CD4-positive, alpha-beta T cell treated with Interleukin-15 for 1 hour (primary cell): ENCODE data around the gene ZNF581.

Experiments used
- DNase-seq: peaks from one replicate; pipeline ENCODE4 v3.0.0-alpha.2; 2020

The ZNF581 gene

DNA sequence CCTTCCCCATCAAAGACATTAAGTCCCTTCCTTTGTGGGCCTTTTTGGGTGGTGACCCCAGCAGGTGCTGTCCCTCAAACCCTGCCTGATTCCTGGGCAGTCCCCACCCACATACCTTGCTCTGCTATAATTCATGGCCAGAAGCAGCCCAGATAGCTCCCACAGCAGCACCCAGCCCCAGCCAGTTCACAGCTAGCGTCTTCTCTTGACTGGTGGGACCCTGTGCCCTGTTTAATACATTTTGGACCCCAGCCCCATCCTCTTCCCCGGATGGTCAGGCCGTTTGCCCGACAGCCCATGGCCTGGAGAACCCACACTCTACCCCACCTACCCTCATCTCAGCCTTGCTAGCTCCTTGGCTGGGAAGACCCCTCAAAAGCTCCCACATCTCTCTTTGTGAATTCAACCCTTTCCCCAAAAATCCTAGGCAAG is 6.7 kb downstream of the ZNF581 start:
- DNase-seq: no peak

DNA sequence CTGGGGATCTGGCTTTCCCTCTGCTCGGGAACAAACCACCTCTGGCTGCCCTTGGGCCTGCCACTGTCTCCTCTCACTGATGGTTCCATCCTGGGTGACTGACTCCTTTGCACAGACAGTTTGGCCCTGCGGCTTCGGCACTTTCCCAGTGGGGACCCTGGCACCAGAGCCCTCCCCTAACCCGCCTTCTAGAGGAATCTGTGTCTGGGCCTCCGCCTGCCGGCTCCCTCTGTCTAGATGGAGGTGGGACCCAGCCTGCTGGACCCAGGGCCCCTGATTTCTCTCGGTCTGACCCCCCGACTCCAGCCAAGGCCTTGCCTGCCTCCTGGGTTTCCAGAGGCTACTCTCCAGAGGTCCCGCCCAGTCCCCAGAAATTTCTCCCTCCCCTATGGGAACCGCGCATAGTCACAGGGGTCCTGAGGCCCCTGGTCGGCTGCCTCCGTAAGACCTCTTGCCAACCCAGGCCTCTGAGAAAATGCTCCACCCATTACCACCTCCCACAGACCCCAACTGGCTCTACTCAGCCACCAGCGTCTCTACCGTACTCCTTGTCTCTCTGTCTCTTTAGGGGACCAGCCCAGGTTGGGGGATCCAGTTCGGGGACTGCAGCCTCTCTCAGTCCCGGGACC is 7.3 kb downstream of the ZNF581 start:
- no peak for DNase-seq

DNA sequence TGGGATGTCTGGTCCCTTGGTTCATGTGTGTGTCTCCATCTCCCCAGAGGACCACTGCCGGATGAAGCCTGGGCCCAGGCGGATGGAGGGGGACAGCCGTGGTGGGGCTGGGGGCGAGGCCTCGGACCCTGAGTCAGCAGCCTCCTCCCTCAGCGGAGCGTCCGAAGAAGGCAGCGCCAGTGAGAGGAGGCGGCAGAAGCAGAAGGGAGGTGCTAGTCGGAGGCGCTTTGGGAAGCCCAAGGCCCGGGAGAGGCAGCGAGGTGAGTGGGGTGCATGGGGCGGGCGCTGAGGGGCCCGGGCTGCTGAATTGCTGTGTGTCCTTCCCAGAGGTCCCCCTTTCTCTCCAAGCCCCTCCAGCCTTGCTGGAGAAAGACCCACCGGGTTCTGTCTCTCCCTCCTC is 7.8 kb downstream of the ZNF581 start:
- no peak for DNase-seq

DNA sequence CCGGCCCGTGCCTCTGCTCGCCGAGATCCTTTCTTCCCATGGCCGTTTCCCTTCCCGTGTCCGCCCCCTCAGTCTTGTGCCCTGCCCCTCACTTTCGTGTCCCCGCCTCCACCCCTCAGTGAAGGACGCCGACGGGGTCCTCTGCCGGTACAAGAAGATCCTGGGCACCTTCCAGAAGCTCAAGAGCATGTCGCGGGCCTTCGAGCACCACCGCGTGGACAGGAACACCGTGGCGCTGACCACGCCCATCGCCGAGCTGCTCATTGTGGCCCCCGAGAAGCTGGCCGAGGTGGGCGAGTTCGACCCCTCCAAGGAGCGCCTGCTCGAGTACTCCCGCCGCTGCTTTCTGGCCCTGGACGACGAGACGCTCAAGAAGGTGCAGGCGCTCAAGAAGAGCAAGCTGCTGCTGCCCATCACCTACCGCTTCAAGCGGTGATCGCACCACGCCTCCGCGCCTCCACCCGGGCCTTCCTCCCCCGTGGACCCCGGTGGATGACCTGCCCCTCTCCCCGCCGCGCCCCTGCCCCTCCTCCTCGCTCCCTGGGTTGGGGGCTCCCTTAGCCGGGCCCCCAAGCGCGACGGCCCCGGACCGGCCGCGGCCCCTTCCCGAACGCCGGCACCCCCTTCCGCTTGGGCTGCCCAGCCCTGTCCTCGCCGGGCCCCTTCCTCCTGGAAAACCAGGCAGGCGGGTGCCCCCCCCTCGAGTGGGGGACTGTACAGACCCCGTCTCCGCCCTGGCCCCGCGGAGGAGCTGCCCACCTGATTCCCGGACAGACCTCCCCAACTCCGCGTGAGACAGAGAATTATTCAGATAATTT is 9.1 kb downstream of the ZNF581 start:
- no peak for DNase-seq

DNA sequence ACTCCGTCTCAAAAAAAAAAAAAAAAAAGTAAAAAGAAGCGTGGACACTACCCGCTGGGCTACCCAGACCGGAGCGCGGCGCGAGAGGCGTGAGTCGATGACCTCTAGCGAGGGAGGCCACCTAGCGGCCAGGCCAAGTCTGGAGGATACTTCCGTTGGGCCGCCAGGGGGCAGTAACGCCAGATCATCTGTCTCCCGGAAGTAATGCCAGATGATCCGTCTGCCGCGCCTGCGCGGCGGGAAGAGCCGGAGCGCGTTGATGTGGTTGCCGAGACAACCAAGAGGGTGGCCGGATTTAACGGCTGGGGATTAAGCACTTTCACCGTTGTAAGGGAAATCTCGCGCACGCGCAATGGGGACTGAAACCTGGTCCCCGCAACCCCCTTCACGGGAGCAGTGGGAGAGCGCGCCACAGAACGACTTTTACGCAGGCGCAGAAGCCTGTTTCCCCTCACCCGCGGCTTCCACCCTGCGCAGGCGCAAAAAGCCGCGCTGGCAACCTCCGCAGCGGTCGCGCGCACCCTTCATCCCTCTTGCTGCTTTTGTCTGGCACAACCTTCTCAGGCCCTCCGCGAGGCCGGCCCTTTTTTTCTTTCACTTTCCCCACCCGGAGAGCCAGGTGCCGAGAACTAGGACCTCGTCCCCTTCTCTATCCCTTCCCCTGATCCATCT is 10.3 kb downstream of the ZNF581 start:
- DNase-seq: peak; percentile 100

DNA sequence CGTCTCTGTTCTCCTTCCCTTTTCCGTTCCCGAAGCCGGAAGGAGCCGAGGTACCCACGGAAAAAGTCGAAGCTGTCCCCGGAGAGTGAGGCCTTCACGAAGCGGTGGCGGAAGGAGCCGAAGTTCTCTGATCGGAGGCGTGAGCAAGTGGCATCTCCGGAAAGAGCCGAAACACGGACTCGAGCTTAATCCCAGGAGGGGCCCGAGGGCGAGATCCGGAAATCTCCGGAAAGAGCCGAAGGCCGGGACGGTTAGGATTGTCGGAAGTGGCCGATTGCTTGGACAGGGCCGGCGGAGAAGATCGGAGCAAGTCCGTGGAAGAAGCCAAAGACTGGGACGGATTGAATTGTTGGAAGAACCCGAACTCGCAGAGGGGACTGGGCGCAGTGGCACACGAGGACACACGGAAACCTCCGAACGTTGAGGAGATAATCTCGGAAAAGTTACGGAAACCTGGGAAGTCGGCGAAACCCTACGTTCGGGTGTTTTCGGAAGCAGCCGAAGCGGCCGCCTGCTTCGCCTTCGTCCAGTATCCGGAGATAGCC is 10.9 kb downstream of the ZNF581 start:
- peak; percentile 99 for DNase-seq

DNA sequence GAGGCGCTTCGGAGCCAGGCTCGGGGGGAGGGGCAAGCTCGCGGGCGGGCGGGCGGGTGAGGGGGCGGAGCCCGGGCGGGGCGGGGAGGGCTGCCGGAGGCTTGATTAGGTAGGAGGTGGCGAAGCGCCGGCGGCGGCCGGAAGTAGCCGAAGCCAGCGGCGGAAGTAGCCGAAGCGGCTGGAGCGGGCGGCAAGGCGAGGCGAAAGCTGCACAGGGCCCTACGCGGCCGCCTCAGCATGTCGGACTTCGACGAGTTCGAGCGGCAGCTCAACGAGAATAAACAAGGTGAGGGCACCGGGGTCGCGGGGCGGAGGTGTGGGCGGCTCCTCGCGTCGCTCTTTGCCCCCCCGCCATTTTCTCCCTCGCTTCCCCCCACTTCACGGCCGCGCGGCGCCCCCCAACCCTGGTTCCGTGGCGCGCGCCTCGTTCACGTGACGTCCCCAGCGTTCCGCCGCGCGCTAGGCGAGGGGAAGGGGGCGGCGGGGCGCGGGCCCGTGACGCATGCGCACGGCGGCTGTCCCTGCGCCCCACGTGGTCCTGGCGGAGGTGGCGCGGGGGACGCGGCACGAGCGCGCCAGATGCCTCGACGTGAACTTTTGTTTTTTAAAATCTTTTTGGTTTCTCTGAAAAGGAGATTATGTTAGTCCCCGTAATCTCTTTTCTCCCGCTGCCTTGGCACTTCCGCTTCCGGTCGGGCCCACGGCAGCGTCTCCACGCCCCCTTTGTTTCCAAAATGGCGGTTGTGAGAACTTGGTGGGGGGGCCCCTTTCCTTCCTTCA is 11.6 kb downstream of the ZNF581 start, which contains the start of gene U2AF2:
TSS of gene U2AF2 (plus strand) at position 168 of the 780 bp plus-strand sequence. CDS start at position 238, 70 bp downstream.
- peak; percentile 95 for DNase-seq

DNA sequence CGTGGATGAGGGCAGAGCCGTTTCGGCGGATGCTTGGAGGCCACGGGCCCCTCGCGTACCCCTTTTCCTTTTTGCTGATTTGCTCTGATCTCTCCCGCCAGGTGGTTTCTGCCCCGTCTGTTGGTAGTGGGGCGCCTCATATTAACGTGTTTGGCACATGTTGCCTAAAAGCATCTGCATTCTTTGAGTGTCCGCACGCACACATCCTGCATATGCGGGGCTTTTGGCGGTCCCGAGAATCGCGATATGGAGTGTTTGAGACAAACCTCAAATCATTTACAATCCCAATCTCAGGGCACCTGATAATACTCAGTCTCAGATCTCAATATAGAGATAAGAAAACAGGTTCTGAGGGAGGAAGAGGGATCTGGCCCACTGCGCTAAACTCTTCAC is 12.2 kb downstream of the ZNF581 start:
- DNase-seq: no peak

DNA sequence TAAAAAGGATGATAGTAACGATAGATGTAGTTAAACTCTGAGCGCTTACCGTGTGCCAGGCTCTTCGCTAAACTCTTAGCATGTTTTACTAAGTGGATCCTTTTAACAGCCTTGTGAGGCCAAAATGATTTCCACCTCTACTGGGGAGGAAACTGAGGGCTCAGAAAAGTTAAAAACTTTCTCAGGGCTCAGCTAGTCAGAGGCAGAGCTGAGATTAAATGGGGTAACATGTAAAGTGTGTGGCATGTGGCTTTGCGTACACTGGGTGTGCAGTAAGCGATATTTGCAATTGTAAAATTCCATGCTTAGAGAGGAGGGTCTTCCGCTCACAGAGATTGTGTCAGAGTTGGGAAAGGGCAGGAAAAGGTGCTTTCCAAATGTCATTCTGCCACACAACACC is 13.1 kb downstream of the ZNF581 start:
- no peak for DNase-seq

DNA sequence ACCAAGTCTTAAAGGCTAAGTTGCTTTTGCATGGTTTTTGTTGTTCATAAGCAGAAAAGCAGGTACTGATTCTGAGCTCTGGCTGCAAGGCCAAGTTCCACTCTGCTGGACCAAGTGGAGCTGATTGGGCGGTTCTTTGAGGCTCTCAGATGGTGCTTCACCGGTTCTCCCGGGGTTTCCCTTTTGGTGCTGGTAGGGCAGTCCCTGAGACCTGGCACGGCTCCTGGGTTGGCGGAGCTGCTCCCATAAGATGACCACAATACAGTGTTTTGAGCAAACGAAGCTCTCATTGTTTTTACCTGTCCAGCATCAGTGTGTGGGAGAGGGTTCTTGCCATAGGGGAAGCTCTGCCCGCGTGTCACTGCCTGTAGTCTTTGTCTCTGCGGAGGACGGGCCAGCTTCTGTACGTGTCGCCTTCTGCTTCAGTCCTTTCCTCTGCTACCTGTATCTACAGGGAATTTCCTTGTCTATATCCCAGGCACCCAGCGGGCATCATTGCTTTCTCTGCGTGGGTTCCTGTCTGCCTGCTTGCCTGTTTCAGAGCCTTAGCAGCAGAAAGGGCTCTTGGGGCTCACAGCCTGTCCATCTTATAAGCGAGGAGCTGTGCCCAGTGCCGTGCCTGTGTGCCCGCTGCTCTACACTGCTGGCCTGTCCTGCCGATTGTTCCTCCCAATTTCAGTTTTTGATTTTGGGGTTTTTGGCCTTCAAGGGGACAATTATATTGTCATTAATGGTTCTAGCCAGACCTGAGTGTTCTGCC is 13.7 kb downstream of the ZNF581 start:
- no peak for DNase-seq

DNA sequence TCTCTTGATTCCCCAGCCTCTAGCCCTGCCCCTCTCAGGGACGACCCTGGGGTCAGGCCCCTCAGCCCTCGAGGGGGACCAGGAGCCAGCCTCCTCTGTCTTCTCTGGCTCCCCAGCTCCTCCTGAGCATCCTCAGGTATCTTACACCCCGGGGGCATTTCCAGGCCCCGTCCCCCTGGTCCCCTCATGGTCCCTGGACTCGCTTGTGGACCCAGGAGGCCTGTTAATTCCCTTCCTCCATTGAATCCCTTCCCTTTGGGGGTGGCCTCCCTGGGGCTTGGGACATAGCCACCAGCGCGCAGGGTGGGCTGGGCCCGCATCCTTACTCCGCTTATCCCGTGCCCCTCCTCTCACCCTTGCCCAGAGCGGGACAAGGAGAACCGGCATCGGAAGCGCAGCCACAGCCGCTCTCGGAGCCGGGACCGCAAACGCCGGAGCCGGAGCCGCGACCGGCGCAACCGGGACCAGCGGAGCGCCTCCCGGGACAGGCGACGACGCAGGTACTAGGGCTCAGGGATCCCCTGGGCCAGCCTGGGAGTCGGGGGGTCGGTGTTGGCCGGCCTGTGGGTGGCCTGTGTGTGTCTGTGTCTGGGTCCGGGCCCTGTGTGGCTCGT is 15.5 kb downstream of the ZNF581 start:
- no peak for DNase-seq

DNA sequence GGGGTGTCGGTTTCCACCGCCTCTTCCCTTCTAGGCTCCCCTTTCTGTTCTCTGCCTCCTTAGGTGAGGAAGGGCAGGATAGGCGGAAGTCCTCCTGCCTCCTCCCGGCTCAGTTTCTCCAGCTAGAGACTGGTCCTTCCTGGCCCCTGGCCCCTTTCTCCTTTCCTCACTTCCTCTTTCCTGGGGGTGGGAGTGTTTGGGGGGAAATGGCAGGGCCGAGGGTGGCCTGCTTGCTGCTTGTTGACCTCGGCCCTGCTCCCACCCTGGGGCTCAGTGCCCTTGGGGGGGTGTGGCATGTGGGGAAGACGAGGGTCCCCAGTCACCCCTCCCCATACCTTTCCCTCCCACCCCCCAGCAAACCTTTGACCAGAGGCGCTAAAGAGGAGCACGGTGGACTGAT is 16.4 kb downstream of the ZNF581 start:
- DNase-seq: no peak

DNA sequence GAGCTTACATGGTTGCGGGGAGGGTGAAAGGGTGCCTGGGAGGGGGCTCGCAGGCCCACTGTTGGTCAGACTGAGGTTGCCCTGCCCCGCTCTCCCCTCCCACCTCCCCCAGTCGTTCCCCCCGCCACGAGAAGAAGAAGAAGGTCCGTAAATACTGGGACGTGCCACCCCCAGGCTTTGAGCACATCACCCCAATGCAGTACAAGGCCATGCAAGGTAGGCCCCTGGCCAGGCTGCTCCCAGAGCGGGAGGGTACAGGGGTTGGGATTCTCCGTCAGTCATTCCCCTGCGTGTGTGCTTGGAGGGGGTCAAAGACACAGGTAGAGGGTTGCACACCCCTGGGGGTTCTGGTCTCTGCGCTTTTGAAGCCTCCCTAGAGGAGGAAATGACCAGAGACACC is 17.0 kb downstream of the ZNF581 start:
- no peak for DNase-seq

DNA sequence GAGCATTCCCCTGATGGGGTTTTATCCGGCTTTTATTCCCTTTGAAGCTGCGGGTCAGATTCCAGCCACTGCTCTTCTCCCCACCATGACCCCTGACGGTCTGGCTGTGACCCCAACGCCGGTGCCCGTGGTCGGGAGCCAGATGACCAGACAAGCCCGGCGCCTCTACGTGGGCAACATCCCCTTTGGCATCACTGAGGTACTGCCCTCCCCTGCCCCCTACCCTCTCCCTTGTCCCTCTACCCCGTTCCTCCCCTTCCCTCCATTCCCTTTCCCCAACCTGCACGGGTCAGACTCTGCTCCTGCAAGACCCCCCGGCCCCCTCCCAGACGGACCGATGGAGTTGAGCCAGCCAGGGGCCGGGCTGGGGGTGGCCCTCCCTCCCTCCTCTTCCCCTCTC is 17.5 kb downstream of the ZNF581 start:
- no peak for DNase-seq

DNA sequence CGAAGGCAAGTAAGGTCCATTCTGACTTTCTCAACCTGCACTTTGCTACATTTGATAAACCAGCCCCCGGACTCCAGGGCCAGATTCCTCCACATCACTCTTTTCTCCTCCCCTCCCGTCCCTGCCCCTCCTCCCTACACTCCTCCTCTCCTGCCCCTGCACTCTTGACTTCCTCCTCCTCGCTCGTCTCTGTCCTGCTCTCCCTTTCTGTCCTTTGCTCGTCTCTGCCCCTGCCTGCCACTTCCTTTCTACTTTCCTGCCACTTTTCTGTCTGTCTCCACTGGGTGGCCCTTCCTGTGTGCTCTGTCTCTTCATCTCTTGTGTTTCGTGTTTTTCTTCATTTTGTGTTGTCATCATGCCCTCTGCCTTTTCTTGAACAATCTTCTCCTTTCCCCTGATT is 18.4 kb downstream of the ZNF581 start:
- no peak for DNase-seq

DNA sequence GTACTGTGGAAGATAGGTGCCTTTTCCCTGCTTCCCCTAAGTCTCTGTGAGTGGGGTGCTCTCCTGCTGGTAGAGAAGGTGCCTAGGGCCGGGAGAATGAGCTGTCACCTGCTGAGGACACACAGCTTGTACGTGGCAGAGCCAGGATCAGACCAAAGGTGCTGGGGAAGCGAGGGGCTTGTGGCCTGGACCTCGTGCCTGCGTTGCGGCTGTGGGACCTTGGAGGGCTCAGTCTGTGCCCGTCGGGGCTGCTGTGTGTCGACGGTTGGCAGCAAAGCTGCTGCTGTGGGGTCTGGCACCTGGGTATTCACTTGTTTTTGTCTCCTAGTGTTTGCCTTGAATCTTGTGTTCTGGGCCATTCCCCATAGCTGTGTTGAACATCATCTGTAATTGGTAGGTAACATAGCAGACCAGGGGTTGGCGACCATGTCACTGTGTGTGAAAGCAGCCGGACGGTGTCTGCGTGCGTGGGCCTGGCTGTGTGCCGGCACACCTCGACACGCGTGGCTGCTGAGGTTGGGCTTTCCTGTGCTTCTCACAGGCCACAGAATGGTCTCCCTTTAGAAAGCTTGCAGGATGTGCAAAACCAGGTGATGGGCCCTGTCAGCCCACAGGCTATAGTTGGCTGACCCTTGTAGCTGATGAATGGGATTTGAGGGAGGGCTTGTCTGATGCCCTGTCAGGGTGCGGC is 20.5 kb downstream of the ZNF581 start:
- no peak for DNase-seq

DNA sequence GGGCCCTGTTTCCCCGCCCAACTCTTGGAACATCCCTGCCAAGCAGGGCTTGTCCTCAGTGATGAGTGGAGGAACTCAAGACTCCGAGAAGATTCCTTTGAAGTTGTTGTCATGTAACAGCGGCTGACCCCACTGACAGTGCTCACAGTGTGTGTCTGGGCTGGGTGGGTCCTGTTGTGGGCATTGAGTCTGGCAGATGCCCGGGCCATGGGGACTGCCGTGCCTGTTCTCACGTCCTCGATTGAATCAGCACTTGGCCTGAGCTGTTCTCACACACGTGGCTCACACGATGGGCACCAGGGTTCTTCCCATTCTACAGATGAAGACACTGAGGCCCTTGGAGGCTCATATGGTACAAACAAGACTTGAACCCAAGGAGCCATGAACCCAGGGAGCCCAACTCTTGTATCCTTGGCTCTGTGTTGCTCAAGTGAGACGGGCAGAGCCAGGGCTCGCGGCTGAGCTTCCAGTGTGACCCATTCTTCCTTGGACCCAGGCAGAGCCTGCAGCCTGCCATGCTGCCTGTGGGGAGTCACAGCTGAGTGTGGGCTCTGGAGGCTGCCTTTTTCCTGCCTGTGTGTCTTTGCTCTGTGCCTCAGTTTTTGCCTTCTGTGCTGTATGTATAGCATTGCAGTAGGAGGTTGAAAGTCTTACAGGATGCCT is 23.0 kb downstream of the ZNF581 start:
- DNase-seq: no peak

DNA sequence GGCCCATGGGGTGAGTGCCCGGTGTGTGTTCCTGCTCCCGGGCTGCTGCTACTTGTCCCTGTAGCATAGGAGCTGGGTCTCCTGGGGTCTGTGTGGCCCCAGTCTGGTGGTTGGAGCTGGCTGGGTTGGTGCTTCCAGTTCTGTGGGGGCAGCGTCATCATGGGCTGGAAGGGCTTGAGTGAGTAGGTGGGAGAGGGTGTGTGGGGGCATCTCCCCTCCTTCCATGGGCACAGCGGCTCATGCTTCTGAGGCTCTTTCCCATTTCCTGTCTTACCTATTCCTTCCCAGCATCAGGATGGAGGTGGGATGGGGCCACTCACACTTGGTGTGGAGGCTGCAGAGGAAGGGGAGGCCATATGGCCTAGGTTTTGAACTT is 23.5 kb downstream of the ZNF581 start:
- DNase-seq: no peak

DNA sequence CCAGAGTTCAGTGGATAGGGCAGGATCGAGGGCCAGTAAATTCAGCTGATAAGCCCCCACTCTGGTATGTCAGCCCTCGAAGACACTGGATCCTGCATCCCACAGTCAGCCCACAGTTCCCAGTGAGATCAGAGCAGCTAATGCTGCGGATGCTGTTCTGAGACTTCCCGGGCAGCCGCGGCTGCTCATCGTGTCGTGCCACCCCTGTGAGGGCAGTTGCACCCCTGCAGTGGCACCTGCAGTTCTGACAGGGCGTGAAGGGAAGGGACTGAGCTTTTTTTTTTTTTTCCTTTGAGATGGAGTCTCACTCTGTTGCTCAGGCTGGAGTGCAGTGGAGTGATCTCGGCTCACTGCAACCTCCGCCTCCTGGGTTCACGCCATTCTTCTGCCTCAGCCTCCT is 24.1 kb downstream of the ZNF581 start:
- DNase-seq: no peak

DNA sequence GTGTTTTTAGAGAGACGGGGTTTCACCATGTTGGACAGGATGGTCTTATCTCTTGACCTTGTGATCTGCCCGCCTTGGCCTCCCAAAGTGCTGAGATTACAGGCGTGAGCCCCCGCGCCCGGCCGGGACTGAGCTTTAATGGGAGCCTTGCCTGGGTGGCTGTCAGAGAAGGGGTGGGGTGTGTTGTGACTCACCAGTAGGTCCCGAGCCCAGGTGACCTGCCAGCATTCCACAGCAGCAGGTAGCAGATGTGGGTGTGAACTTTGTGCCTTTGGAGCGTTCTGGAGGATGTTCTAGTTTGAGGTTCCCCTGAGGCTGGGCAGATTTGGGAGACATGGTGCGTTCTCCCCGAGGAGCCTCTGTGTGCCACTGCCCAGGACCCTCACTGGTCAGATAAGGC is 24.5 kb downstream of the ZNF581 start:
- no peak for DNase-seq
